HCT116 (cell line): Measurements from ENCODE around the gene C6orf118. TPM values are rescaled to one million over a fixed set of nuclear protein-coding genes. Genes with fewer than 3 reads are reported as not detected.

Experiments used
- ATAC-seq: fragments of 200-7000 bp; cut with Tn5 transposase; 2 replicates; pipeline ENCODE4 v1.9.1; 2020; ENCODE audit warnings: mild to moderate bottlenecking, moderate library complexity
- BruUV-seq: library from RNA; stranded (reverse); fragments of 400-500 nt; replicated peaks from 2 replicates; lab custom pipeline; 2021; lab: Mats Ljungman, UMichigan
- CTCF ChIA-PET: fragments of 300-600 bp; sonication (Branson Sonifier 250); formaldehyde crosslinking; loops from one replicate; lab custom pipeline; 2021; ENCODE audit warnings: antibody characterized with exemption; lab: Charles Lee
- POLR2A ChIA-PET: fragments of 300-600, 350-600 bp; sonication (Branson Sonifier 250); formaldehyde crosslinking; loops from one replicate; lab custom pipeline; 2021; ENCODE audit warnings: antibody characterized with exemption; lab: Charles Lee
- RAD21 ChIA-PET, 2 experiments: fragments of 300-600 bp; sonication (Branson Sonifier 250); formaldehyde crosslinking; loops; one replicate each; lab custom pipeline; 2023; ENCODE audit warnings: low total read pairs in 2 of 2; ENCODE audit not compliant: uncharacterized antibody in 2 of 2, unreplicated experiment in 2 of 2, low non-redundant PET in 1 of 2; lab: Charles Lee
- DNase-seq: peaks from one replicate; pipeline ENCODE4 v3.0.0-alpha.2; 2010; ENCODE audit warnings: low read depth, low spot score
- H2AFZ ChIP-seq: fragments of 200-600 bp; shearing (Covaris generic), sonication (generic); 2 replicates; pipeline ENCODE4 v1.6.1; 2017; ENCODE audit warnings: low read depth, mixed run types, mixed read lengths, antibody characterized with exemption, low read length; ENCODE audit not compliant: poor library complexity, severe bottlenecking
- H3K27ac ChIP-seq: 2 replicates; pipeline ENCODE4 v1.5.1; 2012; ENCODE audit warnings: low read depth, low read length
- H3K27me3 ChIP-seq: fragments of 200-600 bp; sonication (generic); 2 replicates; pipeline ENCODE4 v1.6.1; 2016; ENCODE audit warnings: mixed run types, low read length, mixed read lengths; ENCODE audit not compliant: insufficient read depth
- H3K36me3 ChIP-seq, 2 experiments: fragments of 200-500 bp in 1 of 2; fragments of 200-600 bp in 1 of 2; sonication (Bioruptor generic) in 1 of 2; sonication (generic) in 1 of 2; 2 replicates each; pipeline versions ENCODE4 v1.5.1 to v1.6.1; 2014 to 2016; ENCODE audit warnings: low read length in 2 of 2, inconsistent platforms in 1 of 2, mixed read lengths in 1 of 2, mixed run types in 1 of 2; ENCODE audit not compliant: insufficient read depth in 2 of 2, control insufficient read depth in 1 of 2
- H3K4me1 ChIP-seq, 2 experiments: fragments of 200-600 bp in 1 of 2; sonication (generic) in 1 of 2; 2 replicates each; pipeline versions ENCODE4 v1.5.1 to v1.6.1; 2012 to 2017; ENCODE audit warnings: low read length in 2 of 2, inconsistent platforms in 1 of 2, mild to moderate bottlenecking in 1 of 2, mixed read lengths in 1 of 2, mixed run types in 1 of 2, moderate library complexity in 1 of 2; ENCODE audit not compliant: insufficient read depth in 2 of 2, control insufficient read depth in 1 of 2
- H3K4me2 ChIP-seq: fragments of 200-600 bp; sonication (generic); 2 replicates; pipeline ENCODE4 v1.6.1; 2017; ENCODE audit warnings: mixed run types, low read length, mixed read lengths
- H3K4me3 ChIP-seq, 2 experiments: fragments of 200-600 bp in 1 of 2; sonication (generic) in 1 of 2; replicated peaks in 1 of 2; 2 replicates each; pipeline ENCODE4 v1.5.1; 2011 to 2016; ENCODE audit warnings: low read length in 2 of 2, control low read depth in 1 of 2, low read depth in 1 of 2, mild to moderate bottlenecking in 1 of 2, mixed read lengths in 1 of 2, mixed run types in 1 of 2
- H3K79me2 ChIP-seq: fragments of 200-600 bp; sonication (generic); 2 replicates; pipeline ENCODE4 v1.6.1; 2017; ENCODE audit warnings: mild to moderate bottlenecking, mixed run types, low read length, moderate library complexity, mixed read lengths; ENCODE audit not compliant: insufficient read depth
- H3K9ac ChIP-seq: fragments of 200-600 bp; sonication (generic); 2 replicates; pipeline ENCODE4 v1.6.1; 2016; ENCODE audit warnings: low read length, mixed read lengths
- H3K9me2 ChIP-seq: fragments of 200-600 bp; sonication (generic), shearing (Covaris generic); 2 replicates; pipeline ENCODE4 v1.6.1; 2017; ENCODE audit warnings: mixed run types, mild to moderate bottlenecking, moderate library complexity; ENCODE audit not compliant: insufficient read depth
- H3K9me3 ChIP-seq, 2 experiments: fragments of 200-500 bp in 1 of 2; fragments of 200-600 bp in 1 of 2; sonication (Bioruptor generic) in 1 of 2; sonication (generic) in 1 of 2; 2 replicates each; pipeline ENCODE4 v1.6.1; 2014 to 2017; ENCODE audit warnings: low read length in 2 of 2, mixed read lengths in 2 of 2, inconsistent platforms in 1 of 2, low read depth in 1 of 2, mild to moderate bottlenecking in 1 of 2, mixed run types in 1 of 2, moderate library complexity in 1 of 2; ENCODE audit not compliant: control insufficient read depth in 1 of 2, insufficient read depth in 1 of 2
- H4K20me1 ChIP-seq: fragments of 200-600 bp; sonication (generic), shearing (Covaris generic); 2 replicates; pipeline ENCODE4 v1.6.1; 2017; ENCODE audit warnings: mixed run types, mild to moderate bottlenecking, moderate library complexity; ENCODE audit not compliant: insufficient read depth
- CEBPB ChIP-seq: IDR thresholded peaks from 2 replicates; pipeline ENCODE4 v1.6.1; 2012; ENCODE audit warnings: low read depth
- ELF1 ChIP-seq: IDR thresholded peaks from 2 replicates; pipeline ENCODE4 v1.6.1; 2012; ENCODE audit warnings: low read depth, borderline replicate concordance
- EZH2phosphoT487 ChIP-seq: fragments of 200-600 bp; IDR thresholded peaks from 2 replicates; pipeline ENCODE4 v1.6.1; 2018; ENCODE audit warnings: antibody characterized with exemption, borderline replicate concordance
- JUND ChIP-seq: IDR thresholded peaks from 2 replicates; pipeline ENCODE4 v1.6.1; 2012
- REST ChIP-seq: IDR thresholded peaks from 2 replicates; pipeline ENCODE4 v1.6.1; 2012; ENCODE audit warnings: low read depth
- SP1 ChIP-seq: IDR thresholded peaks from 2 replicates; pipeline ENCODE4 v1.6.1; 2012; ENCODE audit warnings: low read depth
- TCF7L2 ChIP-seq: IDR thresholded peaks from 2 replicates; pipeline ENCODE4 v1.7.0; 2011; ENCODE audit warnings: borderline replicate concordance, inconsistent platforms; ENCODE audit not compliant: insufficient read depth, insufficient read length; ENCODE audit errors: extremely low read depth
- YY1 ChIP-seq: IDR thresholded peaks from 2 replicates; pipeline ENCODE4 v1.6.1; 2011; ENCODE audit warnings: low read length, low read depth, moderate library complexity, mild to moderate bottlenecking; ENCODE audit not compliant: insufficient replicate concordance; ENCODE audit errors: extremely low read depth
- intact Hi-C: fragments of 100-400 bp; cut with micrococcal nuclease; formaldehyde crosslinking; loops from 2 replicates; pipeline ENCODE4 v1.10.0; 2022
- total RNA-seq: library from RNA; stranded (reverse); gene quantifications from one replicate; pipeline ENCODE4 v1.2.1, GENCODE V29; 2021; ENCODE audit not compliant: unreplicated experiment
- TF ChIP-seq, protein P1 (sequence below): IDR thresholded peaks from 2 replicates; pipeline ENCODE4 v1.6.1; 2011; ENCODE audit warnings: mild to moderate bottlenecking, low read length, moderate library complexity; ENCODE audit not compliant: insufficient replicate concordance; ENCODE audit errors: extremely low read depth

C6orf118 gene
- total RNA-seq, 1 experiment from 2014 or later = not detected

- no peaks in the 10 kb centered on the region for H3K27me3 ChIP-seq
- intact Hi-C loops = no loop called here
- ATAC-seq = no peak
- ChIA-PET RAD21 (no interaction called here), CTCF (no interaction called here)
- DNase-seq = no peak
- no peak overlapping the region for H3K9ac ChIP-seq
- no peak overlapping the region for H2AFZ ChIP-seq
- no peaks in the 10 kb centered on the region for H3K4me1 ChIP-seq
- H3K27ac ChIP-seq = no peak overlapping the region
- BruUV-seq = no TSS peak
- no peaks in the 10 kb centered on the region for H3K79me2 ChIP-seq
- H3K9me2 ChIP-seq = no peaks in the 10 kb centered on the region
- H3K9me3 ChIP-seq = no peaks in the 10 kb centered on the region; a peak in 1 of 4 replicates
- H4K20me1 ChIP-seq = no peaks in the 10 kb centered on the region
- no peaks in the 10 kb centered on the region for H3K36me3 ChIP-seq
- H3K4me2 ChIP-seq = no peak overlapping the region
- TF ChIP-seq JUND (no peak), CEBPB (no peak), TCF7L2 (no peak), ELF1 (no peak)
- TF ChIP-seq, all 23 proteins: peak for 0
- H3K4me3 ChIP-seq = no peak overlapping the region
- POLR2A ChIA-PET = no interaction called here
Measured at GRCh38 chr6:165249808-165250207, 59.6 kb downstream of the C6orf118 start.

DNA sequence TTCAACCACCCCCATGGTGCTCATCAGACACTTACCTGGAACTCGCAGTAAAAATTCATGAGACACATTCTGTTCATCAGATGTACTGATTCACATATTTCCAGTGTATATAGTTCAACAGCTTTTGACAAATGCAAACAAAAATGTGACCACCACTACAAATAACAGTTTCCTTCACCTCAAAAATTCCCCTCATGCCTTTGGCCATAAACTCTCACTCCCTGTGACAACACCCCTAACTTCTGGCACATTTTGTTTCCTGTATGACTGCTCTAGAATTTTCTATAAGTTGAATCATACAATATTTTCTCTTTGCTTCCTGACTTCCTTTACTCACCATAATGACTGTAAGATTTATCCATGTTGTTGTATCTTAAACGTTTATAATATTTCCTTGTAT is 63.7 kb downstream of the C6orf118 start:
- H3K9me2 ChIP-seq = no peaks in the 10 kb centered on the region
- no peak overlapping the region for H3K4me3 ChIP-seq
- TF ChIP-seq YY1 (no peak), REST (no peak), EZH2phosphoT487 (no peak), SP1 (no peak), JUND (no peak)
- TF ChIP-seq, protein P1, sequence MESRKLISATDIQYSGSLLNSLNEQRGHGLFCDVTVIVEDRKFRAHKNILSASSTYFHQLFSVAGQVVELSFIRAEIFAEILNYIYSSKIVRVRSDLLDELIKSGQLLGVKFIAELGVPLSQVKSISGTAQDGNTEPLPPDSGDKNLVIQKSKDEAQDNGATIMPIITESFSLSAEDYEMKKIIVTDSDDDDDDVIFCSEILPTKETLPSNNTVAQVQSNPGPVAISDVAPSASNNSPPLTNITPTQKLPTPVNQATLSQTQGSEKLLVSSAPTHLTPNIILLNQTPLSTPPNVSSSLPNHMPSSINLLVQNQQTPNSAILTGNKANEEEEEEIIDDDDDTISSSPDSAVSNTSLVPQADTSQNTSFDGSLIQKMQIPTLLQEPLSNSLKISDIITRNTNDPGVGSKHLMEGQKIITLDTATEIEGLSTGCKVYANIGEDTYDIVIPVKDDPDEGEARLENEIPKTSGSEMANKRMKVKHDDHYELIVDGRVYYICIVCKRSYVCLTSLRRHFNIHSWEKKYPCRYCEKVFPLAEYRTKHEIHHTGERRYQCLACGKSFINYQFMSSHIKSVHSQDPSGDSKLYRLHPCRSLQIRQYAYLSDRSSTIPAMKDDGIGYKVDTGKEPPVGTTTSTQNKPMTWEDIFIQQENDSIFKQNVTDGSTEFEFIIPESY = no peak
- H3K9ac ChIP-seq = no peak overlapping the region
- ChIA-PET RAD21 (no interaction called here), POLR2A (no interaction called here), CTCF (no interaction called here)
- no peaks in the 10 kb centered on the region for H3K36me3 ChIP-seq
- peaks cover 0 to 9% of the 10 kb centered on the region in 2 experiments; a peak in 2 of 4 replicates for H3K9me3 ChIP-seq
- H3K27ac ChIP-seq = no peak overlapping the region
- H3K27me3 ChIP-seq = no peaks in the 10 kb centered on the region
- H2AFZ ChIP-seq = no peak overlapping the region
- no peaks in the 10 kb centered on the region for H3K4me1 ChIP-seq
- DNase-seq (no peak), ATAC-seq (no peak)
- no peaks in the 10 kb centered on the region for H3K79me2 ChIP-seq
- no TSS peak for BruUV-seq
- H3K4me2 ChIP-seq = no peak overlapping the region
- intact Hi-C loops = no loop called here
- H4K20me1 ChIP-seq = no peaks in the 10 kb centered on the region
